DOHH2 (cell line): ENCODE data around the gene PHGDH.

Experiments used
- H3F3A ChIP-seq: fragments of 200-600 bp; sonication (generic), shearing (Covaris generic); 2 replicates; pipeline ENCODE4 v1.6.0; 2016; ENCODE audit warnings: antibody characterized with exemption, mild to moderate bottlenecking; ENCODE audit not compliant: control insufficient read depth, insufficient read depth
- H3K27ac ChIP-seq: fragments of 200-600 bp; sonication (generic); 2 replicates; pipeline ENCODE4 v1.5.1; 2014; ENCODE audit warnings: low read depth, mild to moderate bottlenecking, low read length, moderate library complexity
- H3K27me3 ChIP-seq: fragments of 200-600 bp; sonication (generic); 2 replicates; pipeline ENCODE4 v1.6.1; 2014; ENCODE audit warnings: mild to moderate bottlenecking, low read length, mixed read lengths; ENCODE audit not compliant: control insufficient read depth
- H3K36me3 ChIP-seq: fragments of 200-600 bp; sonication (generic); 2 replicates; pipeline ENCODE4 v1.6.1; 2014; ENCODE audit warnings: mild to moderate bottlenecking, low read length, moderate library complexity, mixed read lengths; ENCODE audit not compliant: control insufficient read depth
- H3K4me1 ChIP-seq: fragments of 200-600 bp; sonication (generic); 2 replicates; pipeline ENCODE4 v1.6.1; 2014; ENCODE audit warnings: mild to moderate bottlenecking, low read length, mixed read lengths; ENCODE audit not compliant: control insufficient read depth
- H3K4me2 ChIP-seq: fragments of 200-600 bp; sonication (generic); 2 replicates; pipeline ENCODE4 v1.6.0; 2014; ENCODE audit warnings: mild to moderate bottlenecking, low read length, moderate library complexity
- H3K4me3 ChIP-seq: fragments of 200-600 bp; sonication (generic); 2 replicates; pipeline ENCODE4 v1.5.1; 2014; ENCODE audit warnings: mild to moderate bottlenecking, low read length, mixed read lengths
- H3K79me2 ChIP-seq: fragments of 200-600 bp; sonication (generic); 2 replicates; pipeline ENCODE4 v1.6.1; 2014; ENCODE audit warnings: mild to moderate bottlenecking, low read length, mixed read lengths; ENCODE audit not compliant: control insufficient read depth
- H3K9me2 ChIP-seq: fragments of 200-600 bp; sonication (generic); replicated peaks from 2 replicates; pipeline ENCODE4 v1.6.1; 2014; ENCODE audit warnings: mild to moderate bottlenecking, low read length, mixed read lengths; ENCODE audit not compliant: control insufficient read depth
- H3K9me3 ChIP-seq: fragments of 200-600 bp; sonication (generic); 2 replicates; pipeline ENCODE4 v1.6.1; 2014; ENCODE audit warnings: antibody characterized with exemption, low read length, mixed read lengths; ENCODE audit not compliant: control insufficient read depth, insufficient read depth
- H4K20me1 ChIP-seq: fragments of 200-600 bp; sonication (generic); 2 replicates; pipeline ENCODE4 v1.6.0; 2014; ENCODE audit warnings: low read depth, mild to moderate bottlenecking, antibody characterized with exemption, low read length, moderate library complexity; ENCODE audit not compliant: control insufficient read depth, insufficient read depth
- CTCF ChIP-seq: fragments of 200-600 bp; sonication (generic); IDR thresholded peaks from one replicate; pipeline ENCODE4 v1.5.1; 2014; ENCODE audit warnings: antibody characterized with exemption, mild to moderate bottlenecking, low read depth, low read length; ENCODE audit not compliant: poor library complexity, severe bottlenecking
- EZH2phosphoT487 ChIP-seq: fragments of 200-600 bp; sonication (generic); IDR thresholded peaks from 2 replicates; pipeline ENCODE4 v1.6.1; 2017; ENCODE audit warnings: borderline replicate concordance, mild to moderate bottlenecking, antibody characterized with exemption, low read length, moderate library complexity, mixed read lengths

The PHGDH gene

GRCh38 chr1:119768778-119769177, 57.0 kb downstream of the PHGDH start, which contains the start of gene HMGCS2:
Gene HMGCS2, minus strand, starts transcription at chr1:119768905. Its CDS starts 61 bp downstream, at chr1:119768844.
- Histone ChIP-seq H3K27ac (no peak within 1 kb of the TSS), H3K9me2 (no peaks in the 10 kb centered on the region), H3K4me1 (no peaks in the 10 kb centered on the region), H3K9me3 (0 out of 2 replicates have a peak, but pooled peaks cover 3% of the 10 kb centered on the region), H3K36me3 (no peaks in the 10 kb centered on the region), H4K20me1 (no peaks in the 10 kb centered on the region), H3K27me3 (peaks cover 25% of the 10 kb centered on the region), H3K79me2 (no peaks in the 10 kb centered on the region), H3F3A (no peaks in the 10 kb centered on the region), H3K4me2 (no peak within 1 kb of the TSS), H3K4me3 (no peak within 1 kb of the TSS)
- TF ChIP-seq CTCF (no peak), EZH2phosphoT487 (no peak)

- Histone ChIP-seq H3K4me1 (no peaks in the 10 kb centered on the region), H3K4me2 (no peak overlapping the region), H3K79me2 (no peaks in the 10 kb centered on the region)
Observed at GRCh38 chr1:119771016-119771415, 59.3 kb downstream of the PHGDH start.

GRCh38 chr1:119771770-119772169, 60.0 kb downstream of the PHGDH start:
- Histone ChIP-seq H3K4me3 (no peak overlapping the region), H3K27me3 (peaks cover 22% of the 10 kb centered on the region), H3K79me2 (no peaks in the 10 kb centered on the region), H3K9me2 (no peaks in the 10 kb centered on the region), H3K4me1 (no peaks in the 10 kb centered on the region), H3K4me2 (no peak overlapping the region), H3K9me3 (no peaks in the 10 kb centered on the region), H3F3A (no peaks in the 10 kb centered on the region), H4K20me1 (no peaks in the 10 kb centered on the region), H3K27ac (no peak overlapping the region), H3K36me3 (no peaks in the 10 kb centered on the region)
- TF ChIP-seq EZH2phosphoT487, result no peak
- no peak for TF ChIP-seq CTCF

More at GRCh38 chr1:119771016-119771415, 59.3 kb downstream of the PHGDH start:
- H3K27me3 ChIP-seq, result peaks cover 22% of the 10 kb centered on the region
- no peaks in the 10 kb centered on the region for H3K9me3 ChIP-seq
- H3F3A ChIP-seq, result no peaks in the 10 kb centered on the region
- no peaks in the 10 kb centered on the region for H3K9me2 ChIP-seq
- no peaks in the 10 kb centered on the region for H4K20me1 ChIP-seq
- H3K36me3 ChIP-seq, result no peaks in the 10 kb centered on the region
- no peak overlapping the region for H3K4me3 ChIP-seq
- TF ChIP-seq EZH2phosphoT487 (no peak), CTCF (no peak)
- no peak overlapping the region for H3K27ac ChIP-seq
